ENCODE measurements around the gene LEMD3.
A peak's percentile ranks its signal among the peaks of the same experiment; 100 is the strongest.

The LEMD3 gene

GRCh38 chr12:65189028-65189718 lies 19.8 kb downstream of the LEMD3 start:
- H3K27me3 Mint-ChIP-seq = no peaks in the 10 kb centered on the region
- no peak for ATAC-seq
- H3K4me3 Mint-ChIP-seq = no peak overlapping the region
- DNase-seq = no peak
- no peak overlapping the region for H3K27ac Mint-ChIP-seq
- peaks cover 83% of the 10 kb centered on the region for H3K4me1 Mint-ChIP-seq
- peaks cover 2 to 4% of the 10 kb centered on the region in 2 donors for H3K9me3 Mint-ChIP-seq

- H3K4me3 Mint-ChIP-seq = peak overlapping the region; percentile 46 to 67
- DNase-seq (no peak), ATAC-seq (no peak)
- no peaks in the 10 kb centered on the region for H3K27me3 Mint-ChIP-seq
- peaks cover 14 to 15% of the 10 kb centered on the region in 2 donors for H3K9me3 Mint-ChIP-seq
- peaks cover 92% of the 10 kb centered on the region for H3K4me1 Mint-ChIP-seq
- H3K27ac Mint-ChIP-seq = no peak overlapping the region
These were observed 23.7 kb downstream of the LEMD3 start for GRCh38 chr12:65192963-65193516.

- DNase-seq = no peak
- H3K4me3 Mint-ChIP-seq = no peak overlapping the region
- H3K27ac Mint-ChIP-seq = no peak overlapping the region
- peaks cover 14 to 16% of the 10 kb centered on the region in 2 donors for H3K9me3 Mint-ChIP-seq
- ATAC-seq = no peak
- H3K4me1 Mint-ChIP-seq = peaks cover 74% of the 10 kb centered on the region
- no peaks in the 10 kb centered on the region for H3K27me3 Mint-ChIP-seq
These were observed 25.6 kb downstream of the LEMD3 start for GRCh38 chr12:65194949-65195348.

GRCh38 chr12:65195387-65196055 lies 26.1 kb downstream of the LEMD3 start:
- no peak overlapping the region for H3K27ac Mint-ChIP-seq

GRCh38 chr12:65196762-65197567 lies 27.6 kb downstream of the LEMD3 start:
- Mint-ChIP-seq H3K9me3 (peaks cover 18 to 25% of the 10 kb centered on the region in 2 donors), H3K27me3 (no peaks in the 10 kb centered on the region), H3K4me3 (peak overlapping the region; percentile 5 to 54), H3K4me1 (peaks cover 75% of the 10 kb centered on the region), H3K27ac (peak overlapping the region in 1 of 2 donors; percentile 47)
- ATAC-seq (peak; percentile 90), DNase-seq (no peak)

More at GRCh38 chr12:65195387-65196055, 26.1 kb downstream of the LEMD3 start:
- H3K4me3 Mint-ChIP-seq = peak overlapping the region in 1 of 2 donors; percentile 2
- H3K4me1 Mint-ChIP-seq = peaks cover 74% of the 10 kb centered on the region
- ATAC-seq (no peak), DNase-seq (no peak)
- no peaks in the 10 kb centered on the region for H3K27me3 Mint-ChIP-seq
- peaks cover 18 to 21% of the 10 kb centered on the region in 2 donors for H3K9me3 Mint-ChIP-seq

GRCh38 chr12:65199604-65200003 lies 30.2 kb downstream of the LEMD3 start:
- Mint-ChIP-seq H3K9me3 (peaks cover 12 to 17% of the 10 kb centered on the region in 2 donors), H3K4me1 (peaks cover 76% of the 10 kb centered on the region), H3K4me3 (no peak overlapping the region), H3K27me3 (no peaks in the 10 kb centered on the region), H3K27ac (no peak overlapping the region)
- no peak for DNase-seq
- ATAC-seq = no peak

GRCh38 chr12:65200007-65200665 lies 30.8 kb downstream of the LEMD3 start:
- no peak overlapping the region for H3K27ac Mint-ChIP-seq
- ATAC-seq (peak; percentile 67), DNase-seq (no peak)
- H3K9me3 Mint-ChIP-seq = peaks cover 12 to 17% of the 10 kb centered on the region in 2 donors
- H3K4me3 Mint-ChIP-seq = peak overlapping the region; percentile 39 to 65
- peaks cover 81% of the 10 kb centered on the region for H3K4me1 Mint-ChIP-seq
- H3K27me3 Mint-ChIP-seq = no peaks in the 10 kb centered on the region

GRCh38 chr12:65203376-65203775 lies 34.0 kb downstream of the LEMD3 start:
- Mint-ChIP-seq H3K4me1 (peaks cover 85% of the 10 kb centered on the region), H3K27me3 (no peaks in the 10 kb centered on the region), H3K27ac (no peak overlapping the region), H3K9me3 (peaks cover 5 to 9% of the 10 kb centered on the region in 2 donors), H3K4me3 (no peak overlapping the region)
- ATAC-seq (no peak), DNase-seq (no peak)

- peaks cover 4 to 8% of the 10 kb centered on the region in 2 donors for H3K9me3 Mint-ChIP-seq
- peaks cover 99% of the 10 kb centered on the region for H3K4me1 Mint-ChIP-seq
- H3K27ac Mint-ChIP-seq = peak overlapping the region; percentile 83 to 89
- ATAC-seq (peak; percentile 26), DNase-seq (no peak)
- peak overlapping the region; percentile 49 to 58 for H3K4me3 Mint-ChIP-seq
- no peaks in the 10 kb centered on the region for H3K27me3 Mint-ChIP-seq
These were observed 35.6 kb downstream of the LEMD3 start for GRCh38 chr12:65204886-65205525.

GRCh38 chr12:65205886-65206285 lies 36.5 kb downstream of the LEMD3 start:
- ATAC-seq (no peak), DNase-seq (no peak)
- no peaks in the 10 kb centered on the region for H3K27me3 Mint-ChIP-seq
- H3K27ac Mint-ChIP-seq = peak overlapping the region in 1 of 2 donors; percentile 73
- no peaks in the 10 kb centered on the region for H3K9me3 Mint-ChIP-seq
- peaks cover 97% of the 10 kb centered on the region for H3K4me1 Mint-ChIP-seq
- H3K4me3 Mint-ChIP-seq = no peak overlapping the region

- ATAC-seq = no peak
- H3K27ac Mint-ChIP-seq = peak overlapping the region; percentile 27 to 28
- H3K4me1 Mint-ChIP-seq = peaks cover 80% of the 10 kb centered on the region
- no peaks in the 10 kb centered on the region for H3K27me3 Mint-ChIP-seq
- no peaks in the 10 kb centered on the region for H3K9me3 Mint-ChIP-seq
- peak overlapping the region; percentile 41 to 46 for H3K4me3 Mint-ChIP-seq
- DNase-seq = no peak
These were observed 38.7 kb downstream of the LEMD3 start for GRCh38 chr12:65208125-65208524.

- peak; percentile 7 for ATAC-seq
- Mint-ChIP-seq H3K27me3 (no peaks in the 10 kb centered on the region), H3K4me3 (peak overlapping the region; percentile 63 to 86), H3K4me1 (peaks cover 76% of the 10 kb centered on the region), H3K9me3 (no peaks in the 10 kb centered on the region), H3K27ac (peak overlapping the region; percentile 84 to 94)
- DNase-seq = no peak
These were observed 39.7 kb downstream of the LEMD3 start for GRCh38 chr12:65208964-65209654.

GRCh38 chr12:65209655-65210043 lies 40.3 kb downstream of the LEMD3 start:
- peak overlapping the region; percentile 84 to 94 for H3K27ac Mint-ChIP-seq

GRCh38 chr12:65217086-65217485 lies 47.7 kb downstream of the LEMD3 start:
- ATAC-seq (no peak), DNase-seq (no peak)
- H3K9me3 Mint-ChIP-seq = peaks cover 7 to 19% of the 10 kb centered on the region in 2 donors
- no peaks in the 10 kb centered on the region for H3K27me3 Mint-ChIP-seq
- no peak overlapping the region for H3K4me3 Mint-ChIP-seq
- peaks cover 17% of the 10 kb centered on the region for H3K4me1 Mint-ChIP-seq
- H3K27ac Mint-ChIP-seq = no peak overlapping the region

More at GRCh38 chr12:65209655-65210043, 40.3 kb downstream of the LEMD3 start:
- Mint-ChIP-seq H3K4me1 (peaks cover 72% of the 10 kb centered on the region), H3K9me3 (no peaks in the 10 kb centered on the region), H3K27me3 (no peaks in the 10 kb centered on the region), H3K4me3 (peak overlapping the region; percentile 63 to 86)
- DNase-seq (no peak), ATAC-seq (no peak)

All from stimulated activated naive CD8-positive, alpha-beta T cell treated with anti-CD3 and anti-CD28 coated beads, Interleukin-15, amount 100 ng/mL, for 72 hours (primary cell).